GM12873 (cell line): ENCODE data around the gene CRTC1.

Experiments used
- CTCF ChIP-seq: IDR thresholded peaks from 2 replicates; pipeline ENCODE4 v1.5.1; 2012; ENCODE audit warnings: low read depth, mild to moderate bottlenecking, moderate library complexity, low read length, control low read depth; ENCODE audit not compliant: insufficient read depth; ENCODE audit errors: missing control alignments

Gene CRTC1

DNA sequence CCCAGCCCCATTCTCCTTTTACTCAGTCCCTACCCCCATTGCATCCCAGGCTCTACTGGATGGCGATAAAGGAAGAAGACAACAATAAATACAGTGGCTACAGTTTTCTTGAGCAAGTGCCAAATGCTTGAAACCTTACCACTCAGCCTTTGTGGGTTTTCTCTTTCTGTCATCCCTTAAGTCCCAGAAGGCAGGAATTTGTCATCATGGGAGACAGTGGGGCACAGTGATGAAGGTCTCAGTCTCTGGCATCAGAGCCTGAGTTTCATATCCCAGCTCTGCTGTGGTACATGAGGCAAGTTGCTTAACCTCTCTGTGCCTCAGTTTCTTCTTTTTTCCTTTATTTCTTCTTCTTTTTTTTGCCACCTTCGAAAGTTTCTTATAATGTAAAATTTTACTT lies 112.8 kb downstream of the CRTC1 start:
- no peak for TF ChIP-seq CTCF

DNA sequence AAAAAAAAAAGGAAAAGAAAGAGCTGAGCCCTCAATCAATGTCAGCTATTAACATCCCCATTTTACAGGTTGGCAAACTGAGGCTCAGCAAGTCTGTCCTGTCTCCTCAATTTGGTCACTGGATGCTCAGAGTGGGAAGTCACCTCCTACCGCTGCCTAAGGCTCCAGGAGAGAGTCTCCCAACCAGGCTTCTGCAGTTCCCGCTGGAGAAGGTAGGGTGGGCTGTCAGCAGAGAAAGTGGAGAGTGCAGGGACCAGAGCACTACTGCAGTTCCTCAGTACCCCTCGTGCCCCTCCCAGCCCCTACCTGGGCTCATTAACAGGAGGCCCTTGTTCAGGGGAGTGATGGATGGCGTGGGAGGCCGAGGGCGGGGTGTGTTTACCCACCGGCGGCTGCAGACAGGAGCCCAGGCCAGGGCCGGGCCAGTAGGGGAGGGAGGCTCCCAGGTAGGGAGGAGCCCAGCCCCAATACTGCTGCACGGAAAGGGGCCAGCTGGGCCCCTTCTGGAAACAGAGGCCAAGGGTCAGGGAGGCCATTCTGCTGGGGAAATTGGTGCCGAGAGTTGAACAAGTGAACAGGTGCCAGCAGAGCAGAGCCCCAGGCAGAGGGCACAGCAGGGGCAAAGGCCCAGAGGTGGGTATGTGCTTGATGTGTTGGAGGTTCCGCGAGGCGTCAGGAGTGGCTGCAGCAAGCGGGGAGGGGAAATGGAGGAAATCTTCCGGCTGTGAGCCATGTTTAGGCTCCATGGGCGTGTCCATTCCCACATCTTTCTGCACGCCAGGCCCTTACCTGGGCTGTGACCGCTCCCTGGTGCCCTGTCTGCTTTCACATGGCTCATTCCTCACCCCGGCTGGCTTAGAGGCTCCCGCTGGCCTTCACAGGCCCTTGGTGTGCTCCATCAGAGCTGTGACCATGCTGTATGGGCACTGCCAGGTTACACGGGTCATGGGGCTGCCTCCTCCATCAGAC lies 115.2 kb downstream of the CRTC1 start:
- no peak for TF ChIP-seq CTCF

GRCh38 chr19:18799389-18799970 lies 116.0 kb downstream of the CRTC1 start:
- no peak for TF ChIP-seq CTCF

DNA sequence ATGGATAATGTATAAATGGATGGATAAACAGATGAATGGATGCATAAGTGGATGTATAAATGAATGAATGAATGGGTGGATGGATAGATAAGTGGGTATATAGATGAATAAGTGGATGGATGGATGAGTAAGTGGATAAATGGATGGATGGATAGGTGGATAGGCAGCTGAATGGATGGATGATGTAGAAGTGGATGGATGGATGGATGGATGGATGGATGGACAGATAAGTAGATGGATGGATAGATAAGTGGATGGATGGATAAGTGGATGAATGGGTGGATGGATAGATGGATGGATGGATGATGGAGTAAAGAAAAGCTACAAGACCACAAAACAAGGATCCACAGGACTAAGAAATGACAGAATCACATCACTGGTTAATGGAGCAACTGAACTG lies 116.6 kb downstream of the CRTC1 start:
- no peak for TF ChIP-seq CTCF

GRCh38 chr19:18800636-18801035 lies 117.2 kb downstream of the CRTC1 start:
- no peak for TF ChIP-seq CTCF

DNA sequence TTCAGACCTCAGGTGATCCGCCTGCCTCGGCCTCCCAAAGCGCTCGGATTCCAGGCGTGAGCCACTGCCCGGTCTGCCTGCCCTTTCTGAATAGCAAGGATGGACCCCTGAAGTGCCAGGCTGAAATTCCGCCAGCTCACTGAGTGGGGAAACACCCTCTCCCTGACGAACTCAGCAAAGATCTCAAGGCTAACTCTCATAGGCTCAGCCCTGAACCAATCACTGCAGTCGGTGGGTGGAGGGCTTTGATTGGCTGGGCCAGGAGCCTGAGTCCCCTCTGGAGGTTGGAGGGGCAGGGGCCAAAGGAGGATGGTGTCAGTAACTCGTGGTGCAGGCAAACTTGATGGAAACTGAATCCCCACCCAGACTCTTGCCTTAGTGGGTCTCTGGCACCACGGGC lies 118.9 kb downstream of the CRTC1 start:
- no peak for TF ChIP-seq CTCF

DNA sequence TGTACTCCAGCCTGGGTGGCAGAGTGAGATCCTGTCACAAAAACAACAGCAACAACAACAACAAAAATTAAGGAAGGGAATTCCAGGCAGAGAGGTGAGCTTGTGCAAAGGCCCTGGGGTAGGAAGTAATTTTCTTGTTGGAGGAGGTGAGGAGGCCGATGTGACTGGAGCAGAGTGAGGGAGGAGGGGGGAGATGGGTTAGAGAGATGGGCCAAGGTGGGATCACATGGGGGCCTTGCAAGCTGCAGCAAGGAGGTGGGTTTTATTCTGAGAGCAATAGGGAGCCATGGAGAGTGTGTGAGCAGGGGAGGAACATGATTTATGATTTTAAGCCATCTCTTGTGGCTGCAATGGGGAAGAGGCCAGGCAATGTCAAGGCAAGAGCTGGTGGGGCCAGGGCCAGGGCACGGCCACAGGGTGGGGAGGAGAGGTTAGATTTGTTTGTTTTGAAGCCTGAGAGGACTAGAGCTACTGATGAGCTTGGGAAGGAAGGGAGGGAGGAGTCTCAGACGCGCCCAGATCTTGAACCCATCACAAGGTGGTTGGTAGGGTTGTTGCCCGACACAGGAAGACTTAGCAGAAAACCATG lies 120.2 kb downstream of the CRTC1 start:
- no peak for TF ChIP-seq CTCF
